GM23248 (cell line): Measurements from ENCODE around the gene CDX1. TPM values are rescaled to one million over a fixed set of nuclear protein-coding genes. Genes with fewer than 3 reads are reported as not detected.

Experiments used
- DNase-seq: peaks from one replicate; pipeline ENCODE4 v3.0.0-alpha.2; 2015
- H2AFZ ChIP-seq: fragments of 200-600 bp; sonication (generic); 2 replicates; pipeline ENCODE4 v1.6.1; 2016; ENCODE audit warnings: antibody characterized with exemption
- H3F3A ChIP-seq: fragments of 200-600 bp; sonication (generic); 2 replicates; pipeline ENCODE4 v1.6.1; 2016; ENCODE audit warnings: mild to moderate bottlenecking, antibody characterized with exemption, mixed run types; ENCODE audit not compliant: insufficient read depth
- H3K27ac ChIP-seq: fragments of 200-600 bp; sonication (generic); 2 replicates; pipeline ENCODE4 v1.5.1; 2016; ENCODE audit warnings: mild to moderate bottlenecking
- H3K27me3 ChIP-seq: fragments of 200-600 bp; sonication (generic); replicated peaks from 2 replicates; pipeline ENCODE4 v1.6.1; 2016; ENCODE audit warnings: mild to moderate bottlenecking; ENCODE audit not compliant: insufficient read depth
- H3K36me3 ChIP-seq: fragments of 200-600 bp; sonication (generic); 2 replicates; pipeline ENCODE4 v1.6.1; 2016; ENCODE audit warnings: low read depth, mild to moderate bottlenecking
- H3K4me1 ChIP-seq: fragments of 200-600 bp; sonication (generic); 2 replicates; pipeline ENCODE4 v1.6.1; 2016; ENCODE audit warnings: mild to moderate bottlenecking; ENCODE audit not compliant: insufficient read depth
- H3K4me2 ChIP-seq: fragments of 200-600 bp; sonication (generic); one replicate; pipeline ENCODE4 v1.6.1; 2016; ENCODE audit warnings: mild to moderate bottlenecking; ENCODE audit not compliant: unreplicated experiment
- H3K4me3 ChIP-seq: fragments of 200-600 bp; sonication (generic); 2 replicates; pipeline ENCODE4 v1.5.1; 2016; ENCODE audit warnings: mild to moderate bottlenecking
- H3K79me2 ChIP-seq: fragments of 200-600 bp; sonication (generic); 2 replicates; pipeline ENCODE4 v1.6.1; 2016; ENCODE audit warnings: mild to moderate bottlenecking; ENCODE audit not compliant: insufficient read depth
- H3K9ac ChIP-seq: fragments of 200-600 bp; sonication (generic); 2 replicates; pipeline ENCODE4 v1.6.1; 2016; ENCODE audit warnings: mild to moderate bottlenecking
- H3K9me2 ChIP-seq: fragments of 200-600 bp; sonication (generic); 2 replicates; pipeline ENCODE4 v1.6.1; 2016; ENCODE audit warnings: mixed run types, mild to moderate bottlenecking, moderate library complexity; ENCODE audit not compliant: insufficient read depth
- H3K9me3 ChIP-seq: fragments of 200-600 bp; sonication (generic); one replicate; pipeline ENCODE4 v1.6.1; 2017; ENCODE audit warnings: low read depth
- H4K20me1 ChIP-seq: fragments of 200-600 bp; sonication (generic); 2 replicates; pipeline ENCODE4 v1.6.0; 2016; ENCODE audit not compliant: insufficient read depth
- EZH2 ChIP-seq: fragments of 200-600 bp; sonication (generic); IDR thresholded peaks from 2 replicates; pipeline ENCODE4 v1.6.1; 2018; ENCODE audit warnings: antibody characterized with exemption, mild to moderate bottlenecking; ENCODE audit not compliant: insufficient read depth, poor library complexity, severe bottlenecking
- EZH2phosphoT487 ChIP-seq: fragments of 200-600 bp; sonication (generic); IDR thresholded peaks from 2 replicates; pipeline ENCODE4 v1.6.1; 2018; ENCODE audit warnings: antibody characterized with exemption, moderate library complexity, mild to moderate bottlenecking, low read depth; ENCODE audit not compliant: insufficient read depth
- WGBS, 2 experiments: methylation state at CpG; one replicate each; pipeline ENCODE4 v1.1.6; 2015 to 2017; ENCODE audit warnings: low lambda C conversion rate in 2 of 2, low coverage in 1 of 2; ENCODE audit errors: missing lambda C conversion rate in 2 of 2; 5-methylcytosine and 5-hydroxymethylcytosine counted together
- in situ Hi-C: fragments of 300-500 bp; cut with MboI; formaldehyde crosslinking; loops from 2 replicates; pipeline ENCODE4 v1.15.0; 2020
- polyA plus RNA-seq: library from polyadenylated mRNA; unstranded; fragments of >200 nt; fragmentation: Nextera tagmentation; extraction: Ambion mirVana; gene quantifications from 2 replicates; pipeline ENCODE4 v1.2.1, GENCODE V29; 2016
- total RNA-seq: library from RNA; depleted of rRNA; stranded (reverse); fragments of >200 nt; shearing (Covaris generic); gene quantifications from 2 replicates; pipeline ENCODE4 v1.2.3, GENCODE V29; 2014

Gene CDX1
- total and polyA plus RNA-seq, 2 experiments from 2014 or later: not detected

GRCh38 chr5:150154618-150155128 is 11.9 kb upstream of the CDX1 start:
- WGBS, 2 experiments: 0 to 2% methylated on average over 7 of the region's 7 CpGs
- DNase-seq: peak; percentile 50

GRCh38 chr5:150155258-150156026 is 11.1 kb upstream of the CDX1 start, which contains the start of gene PDGFRB:
TSS of gene PDGFRB (minus strand) at chr5:150155845. CDS start at chr5:150137047, 18,798 bp downstream.
- peak; percentile 88 for DNase-seq
- WGBS, 2 experiments: 0 to 1% methylated on average over 12 to 15 of the region's 17 CpGs
- Histone ChIP-seq H3K4me1 (peaks cover 68% of the 10 kb centered on the region), H3K4me2 (peak within 1 kb of the TSS; percentile 99), H3K27ac (peak within 1 kb of the TSS; percentile 76), H3K9me3 (no peaks in the 10 kb centered on the region), H3K9ac (peak within 1 kb of the TSS; percentile 90), H3K27me3 (no peaks in the 10 kb centered on the region), H3K79me2 (peaks cover 50% of the 10 kb centered on the region), H2AFZ (peak within 1 kb of the TSS; percentile 58), H3K36me3 (no peaks in the 10 kb centered on the region), H4K20me1 (peaks cover 3% of the 10 kb centered on the region; the same call in 1 of the 2 replicates), H3K9me2 (no peaks in the 10 kb centered on the region), H3K4me3 (peak within 1 kb of the TSS; percentile 96), H3F3A (peaks cover 67% of the 10 kb centered on the region)
- in situ Hi-C loops: no loop called here
- TF ChIP-seq EZH2phosphoT487 (no peak), EZH2 (no peak)

More at GRCh38 chr5:150154618-150155128, 11.9 kb upstream of the CDX1 start:
- H3K79me2 ChIP-seq: peaks cover 58% of the 10 kb centered on the region
- TF ChIP-seq EZH2 (no peak), EZH2phosphoT487 (no peak)
- H3K27me3 ChIP-seq: no peaks in the 10 kb centered on the region
- peaks cover 61% of the 10 kb centered on the region for H3F3A ChIP-seq
- H3K4me1 ChIP-seq: peaks cover 61% of the 10 kb centered on the region
- no peaks in the 10 kb centered on the region for H3K9me2 ChIP-seq
- H2AFZ ChIP-seq: 0 out of 2 replicates have a peak overlapping the region, but pooled peaks have one; percentile 5
- H3K36me3 ChIP-seq: no peaks in the 10 kb centered on the region
- H3K27ac ChIP-seq: peak overlapping the region; percentile 76
- peak overlapping the region; percentile 90 for H3K9ac ChIP-seq
- in situ Hi-C loops: no loop called here
- peaks cover 3% of the 10 kb centered on the region; the same call in 1 of the 2 replicates for H4K20me1 ChIP-seq
- H3K4me3 ChIP-seq: peak overlapping the region; percentile 96
- no peaks in the 10 kb centered on the region for H3K9me3 ChIP-seq
- H3K4me2 ChIP-seq: peak overlapping the region; percentile 99

GRCh38 chr5:150156027-150156368 is 10.6 kb upstream of the CDX1 start:
- peak overlapping the region; percentile 99 for H3K4me2 ChIP-seq
- peaks cover 70% of the 10 kb centered on the region for H3K4me1 ChIP-seq
- peaks cover 45% of the 10 kb centered on the region for H3K79me2 ChIP-seq
- H3K9me2 ChIP-seq: no peaks in the 10 kb centered on the region
- H3K4me3 ChIP-seq: peak overlapping the region; percentile 96
- WGBS, 2 experiments: 1 to 3% methylated on average over 9 of the region's 9 CpGs
- no peaks in the 10 kb centered on the region for H3K36me3 ChIP-seq
- peaks cover 3% of the 10 kb centered on the region; the same call in 1 of the 2 replicates for H4K20me1 ChIP-seq
- DNase-seq: no peak
- H3K9ac ChIP-seq: peak overlapping the region; percentile 90
- H2AFZ ChIP-seq: peak overlapping the region; percentile 58; the same call in 1 of the 2 replicates
- H3K9me3 ChIP-seq: no peaks in the 10 kb centered on the region
- H3F3A ChIP-seq: peaks cover 72% of the 10 kb centered on the region
- H3K27me3 ChIP-seq: no peaks in the 10 kb centered on the region
- TF ChIP-seq EZH2: no peak
- no peak for TF ChIP-seq EZH2phosphoT487
- H3K27ac ChIP-seq: peak overlapping the region; percentile 76
- in situ Hi-C loops: no loop called here

- Histone ChIP-seq H3K27me3 (no peaks in the 10 kb centered on the region), H3K4me2 (peak overlapping the region; percentile 99), H3K9ac (peak overlapping the region; percentile 90), H2AFZ (no peak overlapping the region), H3K4me3 (no peak overlapping the region), H3K27ac (peak overlapping the region; percentile 76), H3K9me2 (no peaks in the 10 kb centered on the region), H3K36me3 (no peaks in the 10 kb centered on the region), H3K4me1 (peaks cover 64% of the 10 kb centered on the region), H3K79me2 (peaks cover 39% of the 10 kb centered on the region), H3F3A (peaks cover 75% of the 10 kb centered on the region), H4K20me1 (peaks cover 3% of the 10 kb centered on the region; the same call in 1 of the 2 replicates), H3K9me3 (no peaks in the 10 kb centered on the region)
- DNase-seq: no peak
- 79 to 82% methylated on average over 4 of the region's 4 CpGs for WGBS, 2 experiments
- TF ChIP-seq EZH2phosphoT487 (no peak), EZH2 (no peak)
- in situ Hi-C loops: no loop called here
These were observed 10.0 kb upstream of the CDX1 start for GRCh38 chr5:150156540-150156939.
